Panc1 (cell line): ENCODE data around the gene PDE11A. TPM values are rescaled to one million over a fixed set of nuclear protein-coding genes. Genes with fewer than 3 reads are reported as not detected.

ENCODE experiments used
- ATAC-seq: fragments of 200-7000 bp; cut with Tn5 transposase; 2 replicates; pipeline ENCODE4 v1.9.1; 2020; ENCODE audit warnings: mild to moderate bottlenecking, moderate library complexity
- BruUV-seq: library from RNA; stranded (reverse); fragments of 400-500 nt; replicated peaks from 2 replicates; lab custom pipeline; 2021; lab: Mats Ljungman, UMichigan
- CTCF ChIA-PET: fragments of 300-600 bp; sonication (Branson Sonifier 250); formaldehyde crosslinking; loops from one replicate; lab custom pipeline; 2022; ENCODE audit warnings: antibody characterized with exemption; lab: Charles Lee
- POLR2A ChIA-PET: fragments of 300-600 bp; sonication (Branson Sonifier 250); formaldehyde crosslinking; loops from one replicate; lab custom pipeline; 2022; ENCODE audit warnings: antibody characterized with exemption; lab: Charles Lee
- DNase-seq: peaks from one replicate; pipeline ENCODE4 v3.0.0-alpha.2; 2010; ENCODE audit warnings: low read depth, low spot score
- H3K27ac ChIP-seq: 2 replicates; pipeline ENCODE4 v1.5.1; 2011; ENCODE audit warnings: mild to moderate bottlenecking, low read length, inconsistent platforms
- H3K27me3 ChIP-seq: fragments of 200-500 bp; sonication (Bioruptor generic); 2 replicates; pipeline ENCODE4 v1.6.0; 2014; ENCODE audit warnings: low read length, inconsistent platforms; ENCODE audit not compliant: control insufficient read depth, insufficient read depth
- H3K36me3 ChIP-seq: fragments of 200-500 bp; sonication (Bioruptor generic); 2 replicates; pipeline ENCODE4 v1.5.1; 2014; ENCODE audit warnings: inconsistent platforms, mild to moderate bottlenecking, low read length, moderate library complexity; ENCODE audit not compliant: control insufficient read depth, insufficient read depth
- H3K4me1 ChIP-seq: 2 replicates; pipeline ENCODE4 v1.5.1; 2011; ENCODE audit warnings: inconsistent platforms, mild to moderate bottlenecking, low read length, moderate library complexity; ENCODE audit not compliant: control insufficient read depth, insufficient read depth
- H3K4me3 ChIP-seq, 2 experiments: 2 replicates each; pipeline ENCODE4 v1.5.1; 2011 to 2012; ENCODE audit warnings: low read depth in 2 of 2, low read length in 2 of 2, mild to moderate bottlenecking in 2 of 2, inconsistent platforms in 1 of 2, moderate library complexity in 1 of 2
- H3K9me3 ChIP-seq: fragments of 200-500 bp; sonication (Bioruptor generic); 2 replicates; pipeline ENCODE4 v1.5.1; 2014; ENCODE audit warnings: low read depth, mild to moderate bottlenecking, inconsistent platforms, low read length, moderate library complexity; ENCODE audit not compliant: control insufficient read depth, insufficient read depth
- CTCF ChIP-seq: fragments of 450-650 bp; IDR thresholded peaks from 2 replicates; pipeline ENCODE4 v1.5.1; 2017; ENCODE audit warnings: mild to moderate bottlenecking
- POLR2AphosphoS5 ChIP-seq: IDR thresholded peaks from 2 replicates; pipeline ENCODE4 v1.6.1; 2012; ENCODE audit warnings: mild to moderate bottlenecking, low read depth, low read length, moderate library complexity
- SIN3A ChIP-seq: IDR thresholded peaks from 2 replicates; pipeline ENCODE4 v1.6.1; 2012; ENCODE audit warnings: low read depth, mild to moderate bottlenecking, low read length, moderate library complexity, borderline replicate concordance; ENCODE audit not compliant: insufficient read depth
- TCF7L2 ChIP-seq: IDR thresholded peaks from 2 replicates; pipeline ENCODE4 v1.6.1; 2011; ENCODE audit warnings: mild to moderate bottlenecking, low read depth, low read length, inconsistent platforms
- in situ Hi-C: cut with HindIII; loops from 2 replicates; pipeline ENCODE4 v1.10.0; 2016; ENCODE audit warnings: low sequenced_read_pairs, low pct_unique_long_range_greater_than_20kb
- intact Hi-C: fragments of 100-400 bp; cut with micrococcal nuclease; formaldehyde crosslinking; loops from one replicate; pipeline ENCODE4 v1.10.0; 2022; ENCODE audit not compliant: unreplicated experiment
- total RNA-seq: library from RNA; stranded (reverse); gene quantifications from one replicate; pipeline ENCODE4 v1.2.1, GENCODE V29; 2021; ENCODE audit not compliant: unreplicated experiment
- TF ChIP-seq, protein P1 (sequence below), 2 experiments: IDR thresholded peaks; 2 replicates each; pipeline ENCODE4 v1.6.1; 2011 to 2012; ENCODE audit warnings: low read depth in 2 of 2, control low read depth in 1 of 2, low read length in 1 of 2, mild to moderate bottlenecking in 1 of 2, moderate library complexity in 1 of 2; ENCODE audit not compliant: insufficient read depth in 1 of 2

The PDE11A gene
- total RNA-seq, 1 experiment from 2014 or later: not detected

- Histone ChIP-seq H3K4me1 (peaks cover 5% of the 10 kb centered on the region), H3K36me3 (no peaks in the 10 kb centered on the region), H3K9me3 (no peaks in the 10 kb centered on the region), H3K4me3 (no peak overlapping the region), H3K27me3 (peaks cover 5% of the 10 kb centered on the region), H3K27ac (no peak overlapping the region)
- DNase-seq (no peak), ATAC-seq (no peak)
- intact Hi-C loops (no loop called here), in situ Hi-C loops (no loop called here)
- no TSS peak for BruUV-seq
- TF ChIP-seq, protein P1, sequence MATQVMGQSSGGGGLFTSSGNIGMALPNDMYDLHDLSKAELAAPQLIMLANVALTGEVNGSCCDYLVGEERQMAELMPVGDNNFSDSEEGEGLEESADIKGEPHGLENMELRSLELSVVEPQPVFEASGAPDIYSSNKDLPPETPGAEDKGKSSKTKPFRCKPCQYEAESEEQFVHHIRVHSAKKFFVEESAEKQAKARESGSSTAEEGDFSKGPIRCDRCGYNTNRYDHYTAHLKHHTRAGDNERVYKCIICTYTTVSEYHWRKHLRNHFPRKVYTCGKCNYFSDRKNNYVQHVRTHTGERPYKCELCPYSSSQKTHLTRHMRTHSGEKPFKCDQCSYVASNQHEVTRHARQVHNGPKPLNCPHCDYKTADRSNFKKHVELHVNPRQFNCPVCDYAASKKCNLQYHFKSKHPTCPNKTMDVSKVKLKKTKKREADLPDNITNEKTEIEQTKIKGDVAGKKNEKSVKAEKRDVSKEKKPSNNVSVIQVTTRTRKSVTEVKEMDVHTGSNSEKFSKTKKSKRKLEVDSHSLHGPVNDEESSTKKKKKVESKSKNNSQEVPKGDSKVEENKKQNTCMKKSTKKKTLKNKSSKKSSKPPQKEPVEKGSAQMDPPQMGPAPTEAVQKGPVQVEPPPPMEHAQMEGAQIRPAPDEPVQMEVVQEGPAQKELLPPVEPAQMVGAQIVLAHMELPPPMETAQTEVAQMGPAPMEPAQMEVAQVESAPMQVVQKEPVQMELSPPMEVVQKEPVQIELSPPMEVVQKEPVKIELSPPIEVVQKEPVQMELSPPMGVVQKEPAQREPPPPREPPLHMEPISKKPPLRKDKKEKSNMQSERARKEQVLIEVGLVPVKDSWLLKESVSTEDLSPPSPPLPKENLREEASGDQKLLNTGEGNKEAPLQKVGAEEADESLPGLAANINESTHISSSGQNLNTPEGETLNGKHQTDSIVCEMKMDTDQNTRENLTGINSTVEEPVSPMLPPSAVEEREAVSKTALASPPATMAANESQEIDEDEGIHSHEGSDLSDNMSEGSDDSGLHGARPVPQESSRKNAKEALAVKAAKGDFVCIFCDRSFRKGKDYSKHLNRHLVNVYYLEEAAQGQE (IDR thresholded peaks at IDR 0.05; ENCODE audit: insufficient read depth in 1 of 2, low read depth in 2 of 2, low read length in 1 of 2): no peak
- no peak for TF ChIP-seq TCF7L2
- no peak for TF ChIP-seq SIN3A
- no peak for TF ChIP-seq CTCF
- TF ChIP-seq POLR2AphosphoS5: no peak
- CTCF ChIA-PET: no interaction called here
- POLR2A ChIA-PET: no interaction called here
These were observed 473.4 kb downstream of the PDE11A start for GRCh38 chr2:177599139-177599688.

GRCh38 chr2:177598326-177599138 is 474.0 kb downstream of the PDE11A start:
- ATAC-seq (no peak), DNase-seq (no peak)
- POLR2A ChIA-PET: no interaction called here
- no TSS peak for BruUV-seq
- H3K4me1 ChIP-seq: peaks cover 5% of the 10 kb centered on the region
- H3K27me3 ChIP-seq: peaks cover 5% of the 10 kb centered on the region
- CTCF ChIA-PET: no interaction called here
- no peak overlapping the region for H3K27ac ChIP-seq
- no peaks in the 10 kb centered on the region for H3K9me3 ChIP-seq
- no peak overlapping the region for H3K4me3 ChIP-seq
- H3K36me3 ChIP-seq: no peaks in the 10 kb centered on the region
- TF ChIP-seq POLR2AphosphoS5 (no peak), SIN3A (no peak), TCF7L2 (no peak), CTCF (no peak)
- TF ChIP-seq, protein P1 (IDR thresholded peaks at IDR 0.05; ENCODE audit: insufficient read depth in 1 of 2, low read depth in 2 of 2, low read length in 1 of 2): no peak
- in situ Hi-C loops (no loop called here), intact Hi-C loops (no loop called here)
